GM19035 (cell line): Measurements from ENCODE around the gene ABCC2.
"Not testable (repeated sequence)": the region's sequence is repeated elsewhere in the genome, so short reads cannot be mapped to it uniquely, and the experiment has no call there.

Source experiments
- ATAC-seq: cut with Tn5 transposase; IDR thresholded peaks from one replicate; pipeline ENCODE4 v1.9.1; 2021; ENCODE audit not compliant: unreplicated experiment

Gene ABCC2

DNA sequence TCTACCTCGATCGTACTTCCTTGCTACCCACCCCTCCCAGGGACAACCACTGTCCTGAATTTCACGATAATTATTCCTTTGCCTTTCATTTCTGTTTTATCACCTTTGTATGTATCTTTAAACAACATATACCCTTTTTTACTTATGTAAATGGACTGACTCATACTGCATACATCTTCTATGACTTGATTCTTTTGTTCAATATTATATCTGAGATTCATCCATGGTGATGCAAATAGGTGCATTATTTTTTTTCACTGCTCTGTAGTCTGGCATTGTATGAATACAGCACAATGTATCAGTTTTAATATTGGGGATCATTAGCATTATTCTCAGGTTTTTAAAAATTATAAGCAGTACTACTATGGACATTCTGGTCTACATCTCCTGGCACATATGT is 69.4 kb downstream of the ABCC2 start:
- no peak for ATAC-seq

- ATAC-seq, result no peak
Measured at GRCh38 chr10:99852481-99853213, 70.2 kb downstream of the ABCC2 start.

GRCh38 chr10:99853655-99854054 is 71.2 kb downstream of the ABCC2 start:
- no peak for ATAC-seq

DNA sequence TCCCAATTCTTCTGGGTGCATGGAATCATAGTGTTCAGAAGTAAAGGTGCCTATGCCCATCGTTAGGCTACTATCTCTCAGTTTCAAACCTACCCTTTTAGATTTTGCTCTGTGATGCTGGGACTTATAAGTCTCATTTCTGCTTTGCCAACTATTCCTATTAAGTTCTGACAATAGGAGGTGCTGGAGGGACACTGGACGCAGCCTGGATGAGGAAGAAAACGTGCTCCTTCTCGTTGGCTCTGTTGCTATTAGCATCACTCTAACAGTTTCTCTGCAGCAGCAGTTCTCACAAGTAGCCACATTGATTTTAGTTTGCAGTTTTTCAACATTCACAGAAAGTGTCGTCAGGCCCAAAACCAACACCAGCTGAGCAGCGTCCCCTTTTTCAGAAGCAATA is 72.4 kb downstream of the ABCC2 start:
- no peak for ATAC-seq

DNA sequence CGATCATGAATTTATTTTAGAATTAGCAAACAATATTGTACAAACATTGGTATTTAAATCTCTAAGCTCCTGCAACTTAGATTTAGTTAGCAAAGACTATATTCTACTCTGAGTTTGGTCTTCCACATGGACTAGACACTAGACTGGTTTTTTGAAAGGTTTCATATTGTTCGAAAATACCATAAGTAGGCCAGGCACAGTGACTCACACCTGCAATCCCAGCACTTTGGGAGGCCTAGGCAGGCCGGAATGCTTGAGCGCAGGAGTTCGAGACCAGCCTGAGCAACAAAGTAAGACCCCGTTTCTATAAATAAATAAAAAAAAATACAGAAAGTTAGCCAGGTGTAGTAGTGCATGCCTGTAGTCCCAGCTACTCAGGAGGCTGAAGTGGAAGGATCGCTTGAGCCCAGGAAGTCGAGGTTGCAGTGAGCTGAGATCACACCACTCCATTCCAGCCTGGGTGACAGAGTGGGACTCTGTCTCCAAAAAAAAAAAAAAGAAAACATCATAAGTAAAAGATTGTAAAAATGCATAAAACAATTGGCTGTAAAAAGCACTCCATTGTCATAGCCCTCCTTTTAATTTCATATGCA is 73.1 kb downstream of the ABCC2 start:
- ATAC-seq, result no peak

DNA sequence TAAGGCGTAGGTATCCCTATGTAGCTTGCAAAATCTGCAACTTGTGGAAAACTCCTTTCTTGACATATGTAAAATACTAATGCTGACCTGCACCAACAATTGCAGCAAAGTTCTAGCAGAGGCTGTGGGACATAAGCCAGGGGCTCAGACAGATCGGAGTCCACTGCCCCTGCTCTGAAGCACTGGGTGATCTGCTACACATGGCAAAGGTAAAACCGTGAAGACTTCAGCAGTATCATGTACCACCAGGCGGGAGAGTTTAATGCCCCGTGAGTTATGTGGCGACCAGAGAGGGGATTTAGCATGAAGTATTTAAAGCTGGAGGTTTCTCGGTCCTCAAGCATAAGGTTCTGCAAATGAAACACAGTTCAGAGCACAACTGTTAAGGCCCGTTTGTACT is 76.4 kb downstream of the ABCC2 start:
- no peak for ATAC-seq

- ATAC-seq, result no peak
Measured at GRCh38 chr10:99859585-99859984, 77.1 kb downstream of the ABCC2 start.

DNA sequence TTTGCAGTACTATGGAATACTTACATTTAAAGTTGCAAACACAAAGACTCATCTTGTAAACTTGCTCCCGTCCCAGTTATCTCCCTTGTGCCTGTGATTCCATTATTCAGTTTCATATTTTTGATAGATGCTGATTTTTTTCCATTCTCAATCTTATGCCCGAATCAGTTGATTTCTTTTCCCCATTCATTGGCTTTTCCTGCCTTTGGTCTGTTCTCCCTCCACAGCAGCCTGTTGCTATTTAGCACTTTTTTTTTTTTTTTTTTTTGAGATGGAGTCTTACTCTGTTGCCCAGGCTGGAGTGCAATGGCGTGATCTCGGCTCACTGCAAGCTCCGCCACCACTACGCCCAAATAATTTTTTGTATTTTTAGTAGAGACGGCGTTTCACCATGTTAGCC is 78.0 kb downstream of the ABCC2 start:
- no peak for ATAC-seq

DNA sequence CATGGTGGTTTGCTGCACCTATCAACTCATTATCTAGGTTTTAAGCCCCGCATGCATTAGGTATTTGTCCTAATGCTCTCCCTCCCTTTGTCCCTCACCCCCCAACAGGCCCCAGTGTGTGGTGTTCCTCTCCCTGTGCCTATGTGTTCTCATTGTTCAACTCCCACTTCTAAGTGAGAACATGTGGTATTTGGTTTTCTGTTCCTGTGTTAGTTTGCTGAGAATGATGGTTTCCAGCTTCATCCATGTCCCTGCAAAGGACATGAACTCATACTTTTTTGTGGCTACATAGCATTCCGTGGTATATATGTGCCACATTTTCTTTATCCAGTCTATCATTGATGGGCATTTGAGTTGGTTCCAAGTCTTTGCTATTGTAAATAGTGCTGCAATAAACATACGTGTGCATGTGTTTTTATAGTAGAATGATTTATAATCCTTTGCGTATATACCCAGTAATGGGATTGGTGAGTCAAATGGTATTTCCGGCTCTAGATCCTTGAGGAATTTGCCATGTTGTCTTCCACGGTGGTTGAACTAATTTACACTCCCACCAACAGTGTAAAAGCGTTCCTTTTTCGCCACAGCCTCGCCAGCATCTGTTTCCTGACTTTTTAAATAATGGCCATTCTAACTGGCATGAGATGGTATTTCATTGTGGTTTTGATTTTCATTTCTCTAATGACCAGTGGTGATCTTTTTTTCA is 81.2 kb downstream of the ABCC2 start:
- not testable (repeated sequence) for ATAC-seq

DNA sequence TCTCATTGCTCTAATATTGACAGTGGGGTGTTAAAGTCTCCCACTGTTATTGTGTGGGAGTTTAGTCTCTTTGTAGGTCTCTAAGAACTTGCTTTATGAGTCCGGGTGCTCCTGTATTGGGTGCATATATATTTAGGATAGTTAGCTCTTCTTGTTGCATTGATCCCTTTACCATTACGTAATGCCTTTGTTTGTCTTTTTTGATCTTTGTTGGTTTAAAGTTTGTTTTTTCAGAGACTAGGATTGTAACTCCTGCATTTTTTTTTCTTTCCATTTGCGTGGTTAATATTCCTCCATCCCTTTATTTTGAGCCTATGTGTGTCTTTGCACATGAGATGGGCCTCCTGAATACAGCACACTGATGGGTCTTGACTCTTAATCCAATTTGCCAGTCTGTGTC is 84.8 kb downstream of the ABCC2 start:
- not testable (repeated sequence) for ATAC-seq

GRCh38 chr10:99869581-99870122 is 87.2 kb downstream of the ABCC2 start:
- no peak for ATAC-seq

GRCh38 chr10:99870123-99870730 is 87.8 kb downstream of the ABCC2 start:
- ATAC-seq, result no peak

DNA sequence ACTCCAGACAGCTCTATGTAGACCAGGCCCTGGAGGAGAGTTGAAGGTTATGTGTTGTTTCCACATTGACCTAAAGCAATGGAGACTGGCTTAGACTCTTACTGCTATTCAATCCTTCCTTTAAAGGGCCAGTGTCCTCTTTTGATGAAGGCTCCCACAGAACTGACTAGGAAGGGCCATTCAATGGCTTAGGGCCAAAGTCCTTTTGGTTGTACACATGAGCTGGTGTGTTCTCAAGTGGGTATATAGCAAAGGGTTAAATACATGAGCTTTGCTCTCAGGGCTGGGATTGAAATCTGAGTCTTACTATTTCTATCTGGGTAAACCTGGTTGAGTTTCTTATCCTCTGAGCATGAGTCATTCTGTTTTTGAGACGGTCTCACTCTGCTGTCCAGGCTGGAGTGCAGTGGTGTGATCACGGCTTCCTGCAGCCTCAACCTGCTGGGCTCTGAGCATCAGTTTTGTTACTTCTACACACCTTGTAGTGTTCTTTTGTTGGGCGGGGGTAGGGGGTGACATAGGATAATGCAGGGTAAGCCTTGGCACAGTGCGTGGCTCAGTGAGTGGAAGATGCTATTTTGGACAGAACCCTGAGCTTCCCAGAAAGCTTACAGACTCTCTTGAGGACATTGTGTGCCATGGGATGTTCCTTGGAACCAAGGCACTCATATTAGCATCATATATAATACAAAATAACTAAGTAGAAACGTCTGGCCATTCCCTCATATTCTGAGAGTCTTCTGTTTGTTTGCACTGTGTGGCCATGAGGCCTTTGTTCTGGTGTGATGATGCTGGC is 90.1 kb downstream of the ABCC2 start:
- no peak for ATAC-seq

DNA sequence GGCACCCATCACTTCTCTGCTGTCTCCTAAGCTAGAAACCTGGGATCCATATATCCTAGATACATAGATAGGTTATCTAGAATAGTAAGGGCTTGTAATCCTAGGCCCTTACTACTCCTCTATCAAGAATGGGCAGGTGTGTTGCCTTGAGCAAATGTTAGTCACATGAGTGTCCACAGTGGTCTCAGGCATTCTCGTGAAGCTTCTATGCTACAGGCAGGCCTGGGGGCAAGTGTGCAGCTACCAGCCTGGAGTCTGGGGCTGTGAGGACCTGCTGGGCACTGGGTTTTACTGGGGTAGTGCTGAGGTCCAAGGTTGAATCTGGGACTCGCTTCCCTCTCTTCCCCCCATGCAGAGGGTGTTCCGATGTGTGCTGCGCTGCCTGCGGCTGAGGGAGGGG is 91.4 kb downstream of the ABCC2 start:
- no peak for ATAC-seq

- no peak for ATAC-seq
Measured at GRCh38 chr10:99874341-99875085, 92.1 kb downstream of the ABCC2 start.

GRCh38 chr10:99875473-99875872 is 93.0 kb downstream of the ABCC2 start:
- ATAC-seq, result no peak

GRCh38 chr10:99880080-99880835 is 97.8 kb downstream of the ABCC2 start:
- ATAC-seq, result no peak

GRCh38 chr10:99881371-99881770 is 98.9 kb downstream of the ABCC2 start:
- ATAC-seq, result no peak

GRCh38 chr10:99883523-99883922 is 101.1 kb downstream of the ABCC2 start:
- ATAC-seq, result no peak
